A549 (cell line): ENCODE data around the gene SVIP.

Experiments
- RAD21 ChIP-seq, 2 experiments: fragments of >200 bp in 1 of 2; sonication (Bioruptor Twin) in 1 of 2; formaldehyde crosslinking in 1 of 2; IDR thresholded peaks in 1 of 2; conservative IDR thresholded peaks in 1 of 2; 2 replicates in 1 of 2; 3 replicates in 1 of 2; pipeline ENCODE4 v1.6.1; 2012 to 2018; ENCODE audit warnings: inconsistent platforms in 1 of 2
- USF2 ChIP-seq: fragments of 450-650 bp; IDR thresholded peaks from 2 replicates; pipeline ENCODE4 v1.6.1; 2014; ENCODE audit warnings: antibody characterized with exemption

GRCh38 chr11:22829231-22830081 is at the start of gene SVIP:
- TF ChIP-seq USF2 = no peak
- peak; percentile 47 to 53 for TF ChIP-seq RAD21 (conservative IDR thresholded peaks at IDR 0.05 in 1 of 2, IDR thresholded peaks at IDR 0.05 in 1 of 2)
